HG02885 (cell line): ENCODE results near the gene TRIM15.

Experiments
- ATAC-seq: cut with Tn5 transposase; IDR thresholded peaks from one replicate; pipeline ENCODE4 v1.9.1; 2021; ENCODE audit warnings: mild to moderate bottlenecking; ENCODE audit not compliant: unreplicated experiment, poor library complexity

TRIM15 gene

GRCh38 chr6:30144811-30145210 lies 18.5 kb upstream of the TRIM15 start:
- ATAC-seq: no peak

DNA sequence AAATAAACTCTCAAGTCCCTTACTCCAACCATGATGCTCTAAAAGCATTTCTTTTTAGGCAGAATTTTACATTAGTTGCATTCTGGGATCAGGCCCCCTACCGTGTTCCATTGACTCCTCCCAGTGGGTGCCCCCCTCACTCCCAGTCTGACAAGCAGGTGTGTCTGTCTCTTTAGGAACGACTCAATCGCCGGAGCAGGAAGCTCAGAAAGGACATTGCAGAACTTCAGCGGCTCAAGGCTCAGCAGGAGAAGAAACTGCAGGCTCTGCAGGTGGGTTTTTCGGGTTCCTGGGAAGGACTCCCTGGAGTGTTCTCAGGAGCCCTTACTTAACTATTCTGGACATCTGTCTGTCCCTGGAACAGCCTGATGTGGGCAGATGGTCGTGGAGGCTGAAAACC lies 17.5 kb upstream of the TRIM15 start:
- no peak for ATAC-seq

DNA sequence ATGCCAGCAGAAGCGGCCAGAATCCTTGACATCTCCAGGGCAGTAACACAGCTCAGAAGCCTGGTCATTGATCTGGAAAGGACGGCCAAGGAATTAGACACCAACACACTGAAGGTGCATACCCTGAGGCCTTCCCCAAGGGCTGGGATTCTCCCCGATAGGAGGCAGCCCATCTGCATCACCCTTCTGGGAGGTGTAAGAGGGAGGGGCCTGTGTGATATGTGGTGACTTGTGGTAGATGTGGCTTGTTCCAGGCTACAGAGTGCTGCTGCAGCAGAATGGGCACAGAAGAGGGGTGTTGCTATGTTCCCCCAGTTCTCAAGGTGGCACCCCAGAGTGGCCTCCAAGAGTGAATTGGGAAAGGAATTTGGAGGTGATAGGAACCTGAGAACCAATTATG lies 16.2 kb upstream of the TRIM15 start:
- no peak for ATAC-seq

DNA sequence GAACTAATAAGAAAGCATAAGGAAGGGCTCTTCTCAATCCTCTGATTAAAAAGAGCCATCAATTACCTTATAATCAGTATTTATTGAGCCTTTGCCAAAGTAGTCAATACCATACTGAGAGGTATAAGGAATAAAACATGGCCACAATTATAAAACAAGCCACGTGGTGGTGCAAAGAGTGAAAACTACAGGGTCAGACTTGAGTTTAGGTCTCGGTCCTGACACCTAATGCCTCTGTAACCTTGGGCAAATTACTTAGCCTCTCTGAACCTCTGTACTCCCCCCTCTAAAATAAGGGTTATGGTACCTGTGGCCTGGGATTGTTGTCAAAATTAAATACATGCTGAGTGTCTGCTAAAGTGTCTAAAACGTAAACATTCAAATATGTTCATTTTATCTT lies 14.1 kb upstream of the TRIM15 start:
- ATAC-seq: no peak

- ATAC-seq: no peak
Observed at GRCh38 chr6:30149858-30150550, 13.3 kb upstream of the TRIM15 start.

GRCh38 chr6:30150671-30151395 lies 12.5 kb upstream of the TRIM15 start:
- ATAC-seq: no peak

DNA sequence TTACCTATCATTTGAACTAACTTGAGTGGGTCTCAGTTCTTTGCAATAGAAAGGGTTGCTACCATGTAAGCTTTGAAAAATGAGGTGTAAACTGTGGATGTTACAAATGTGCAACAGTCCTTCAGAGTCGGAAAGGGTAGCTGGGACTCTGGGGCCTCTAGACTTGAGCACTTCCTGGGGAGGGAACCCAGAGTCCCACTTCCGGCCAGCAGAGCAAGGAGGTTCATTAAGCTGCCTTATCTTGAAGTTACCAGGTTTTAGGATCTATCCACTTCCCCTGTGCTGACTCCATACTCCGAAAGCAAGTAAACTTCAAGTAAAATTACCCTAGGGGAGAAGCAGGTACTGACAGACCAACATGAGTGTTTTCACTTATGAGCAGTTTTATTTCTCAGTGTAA lies 11.8 kb upstream of the TRIM15 start:
- ATAC-seq: no peak

- no peak for ATAC-seq
Observed at GRCh38 chr6:30152016-30152673, 11.2 kb upstream of the TRIM15 start.

- no peak for ATAC-seq
Observed at GRCh38 chr6:30152910-30153610, 10.3 kb upstream of the TRIM15 start.

GRCh38 chr6:30154061-30154460 lies 9.3 kb upstream of the TRIM15 start:
- no peak for ATAC-seq

- no peak for ATAC-seq
Observed at GRCh38 chr6:30154709-30155519, 8.4 kb upstream of the TRIM15 start.

- ATAC-seq: no peak
Observed at GRCh38 chr6:30155520-30156261, 7.7 kb upstream of the TRIM15 start.

- ATAC-seq: no peak
Observed at GRCh38 chr6:30156262-30156599, 7.1 kb upstream of the TRIM15 start.

DNA sequence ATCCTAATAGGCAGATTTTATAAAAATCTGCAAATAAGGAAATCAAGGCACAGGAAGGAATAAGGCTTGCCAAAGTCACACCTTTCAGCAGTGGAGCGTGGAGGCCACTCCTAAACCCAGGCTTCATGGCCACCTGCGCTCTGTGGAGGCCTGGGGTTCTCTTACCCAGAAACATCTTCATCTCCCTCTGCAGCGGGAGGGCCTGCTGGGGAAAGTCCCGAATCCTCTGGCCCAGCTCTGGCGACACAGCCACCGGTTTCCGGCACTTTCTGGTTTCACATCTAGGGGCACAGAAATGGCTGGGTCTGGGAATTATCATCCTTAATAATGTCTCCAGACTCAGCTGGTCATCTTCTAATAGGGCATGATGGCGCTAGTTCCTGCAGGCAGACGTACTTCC lies 6.6 kb upstream of the TRIM15 start:
- no peak for ATAC-seq

GRCh38 chr6:30157581-30157980 lies 5.8 kb upstream of the TRIM15 start:
- ATAC-seq: no peak

DNA sequence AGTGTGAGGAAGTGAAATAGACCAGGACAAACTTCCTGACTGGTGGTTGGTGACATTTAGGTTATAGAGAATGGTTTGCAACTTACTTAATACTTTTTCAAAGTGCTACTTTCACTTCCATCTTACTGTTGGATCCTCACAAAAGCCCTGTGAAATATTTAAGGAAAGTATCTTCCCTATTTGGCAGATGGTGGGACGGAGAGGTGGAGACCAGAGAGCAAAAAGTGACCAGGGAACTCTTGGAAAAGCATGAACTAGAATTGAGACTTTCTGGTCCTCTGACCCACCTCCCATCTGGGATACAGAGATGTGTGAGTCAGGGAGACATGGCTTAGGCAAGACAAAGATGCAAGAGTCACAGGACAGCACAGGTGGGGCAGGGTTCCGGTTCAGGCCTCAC lies 5.3 kb upstream of the TRIM15 start:
- ATAC-seq: no peak

- ATAC-seq: no peak
Observed at GRCh38 chr6:30158475-30159040, 4.8 kb upstream of the TRIM15 start.

GRCh38 chr6:30160008-30160784 lies 3.1 kb upstream of the TRIM15 start:
- no peak for ATAC-seq
